ENCODE results near the gene NUP205.

Gene NUP205

GRCh38 chr7:135525426-135525825, 32.3 kb upstream of the NUP205 start:
- no peak for TF ChIP-seq FOXP2 (optimal IDR thresholded peaks at IDR 0.05; ENCODE audit: borderline replicate concordance, extremely low read depth, extremely low read length, insufficient read depth)
- TF ChIP-seq POLR2AphosphoS5 (IDR thresholded peaks at IDR 0.05; ENCODE audit: low read depth, low read length) = no peak

GRCh38 chr7:135527025-135527424, 30.7 kb upstream of the NUP205 start:
- TF ChIP-seq FOXP2 (optimal IDR thresholded peaks at IDR 0.05; ENCODE audit: borderline replicate concordance, extremely low read depth, extremely low read length, insufficient read depth) = no peak
- no peak for TF ChIP-seq TAF1 (IDR thresholded peaks at IDR 0.05; ENCODE audit: borderline replicate concordance, insufficient read depth, low read length)
- TF ChIP-seq SIN3A (IDR thresholded peaks at IDR 0.05; ENCODE audit: borderline replicate concordance, insufficient read depth, low read length) = no peak
- TF ChIP-seq POLR2AphosphoS5 (IDR thresholded peaks at IDR 0.05; ENCODE audit: low read depth, low read length) = no peak
- TF ChIP-seq REST (IDR thresholded peaks at IDR 0.05; ENCODE audit: insufficient read depth in 1 of 2, low read depth in 2 of 2, low read length in 2 of 2) = no peak

- TF ChIP-seq POLR2AphosphoS5 (IDR thresholded peaks at IDR 0.05; ENCODE audit: low read depth, low read length) = no peak
These were observed 21.6 kb upstream of the NUP205 start for GRCh38 chr7:135536150-135536549.

GRCh38 chr7:135537453-135537852, 20.3 kb upstream of the NUP205 start:
- TF ChIP-seq TAF1 (IDR thresholded peaks at IDR 0.05; ENCODE audit: borderline replicate concordance, insufficient read depth, low read length) (no peak), FOXP2 (optimal IDR thresholded peaks at IDR 0.05; ENCODE audit: borderline replicate concordance, extremely low read depth, extremely low read length, insufficient read depth) (no peak), POLR2AphosphoS5 (IDR thresholded peaks at IDR 0.05; ENCODE audit: low read depth, low read length) (no peak), REST (IDR thresholded peaks at IDR 0.05; ENCODE audit: insufficient read depth in 1 of 2, low read depth in 2 of 2, low read length in 2 of 2) (no peak), SIN3A (IDR thresholded peaks at IDR 0.05; ENCODE audit: borderline replicate concordance, insufficient read depth, low read length) (no peak)

- TF ChIP-seq TAF1 (IDR thresholded peaks at IDR 0.05; ENCODE audit: borderline replicate concordance, insufficient read depth, low read length) (no peak), FOXP2 (optimal IDR thresholded peaks at IDR 0.05; ENCODE audit: borderline replicate concordance, extremely low read depth, extremely low read length, insufficient read depth) (no peak), REST (IDR thresholded peaks at IDR 0.05; ENCODE audit: insufficient read depth in 1 of 2, low read depth in 2 of 2, low read length in 2 of 2) (no peak), SIN3A (IDR thresholded peaks at IDR 0.05; ENCODE audit: borderline replicate concordance, insufficient read depth, low read length) (no peak), POLR2AphosphoS5 (IDR thresholded peaks at IDR 0.05; ENCODE audit: low read depth, low read length) (no peak)
These were observed 19.8 kb upstream of the NUP205 start for GRCh38 chr7:135537905-135538304.

GRCh38 chr7:135538376-135538775, 19.3 kb upstream of the NUP205 start:
- no peak for TF ChIP-seq POLR2AphosphoS5 (IDR thresholded peaks at IDR 0.05; ENCODE audit: low read depth, low read length)

- TF ChIP-seq SIN3A (IDR thresholded peaks at IDR 0.05; ENCODE audit: borderline replicate concordance, insufficient read depth, low read length) (no peak), TAF1 (IDR thresholded peaks at IDR 0.05; ENCODE audit: borderline replicate concordance, insufficient read depth, low read length) (no peak), POLR2AphosphoS5 (IDR thresholded peaks at IDR 0.05; ENCODE audit: low read depth, low read length) (no peak), FOXP2 (optimal IDR thresholded peaks at IDR 0.05; ENCODE audit: borderline replicate concordance, extremely low read depth, extremely low read length, insufficient read depth) (no peak), REST (IDR thresholded peaks at IDR 0.05; ENCODE audit: insufficient read depth in 1 of 2, low read depth in 2 of 2, low read length in 2 of 2) (no peak)
These were observed 18.1 kb upstream of the NUP205 start for GRCh38 chr7:135539629-135540028.
